Measurements from ENCODE around the gene SBF2.

DNA sequence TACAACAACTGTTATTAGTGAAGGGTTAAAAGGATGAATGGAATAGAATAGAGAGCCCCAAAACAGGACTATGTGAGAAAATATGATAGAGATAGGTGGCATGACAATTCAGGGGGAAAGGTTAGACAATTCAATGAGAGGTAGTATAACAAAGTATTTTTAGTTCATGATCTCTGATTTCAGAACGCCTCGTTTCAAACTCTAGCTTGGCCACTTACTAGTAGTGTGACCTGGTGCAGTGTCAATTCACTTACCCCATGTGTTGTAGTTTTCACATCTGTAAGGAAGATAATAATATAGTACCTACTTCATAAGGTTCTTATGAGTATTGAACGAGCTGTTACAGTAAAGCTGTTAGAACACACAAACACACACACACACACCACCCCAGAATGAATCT is 322.1 kb downstream of the SBF2 start:
- TF ChIP-seq, protein P1, sequence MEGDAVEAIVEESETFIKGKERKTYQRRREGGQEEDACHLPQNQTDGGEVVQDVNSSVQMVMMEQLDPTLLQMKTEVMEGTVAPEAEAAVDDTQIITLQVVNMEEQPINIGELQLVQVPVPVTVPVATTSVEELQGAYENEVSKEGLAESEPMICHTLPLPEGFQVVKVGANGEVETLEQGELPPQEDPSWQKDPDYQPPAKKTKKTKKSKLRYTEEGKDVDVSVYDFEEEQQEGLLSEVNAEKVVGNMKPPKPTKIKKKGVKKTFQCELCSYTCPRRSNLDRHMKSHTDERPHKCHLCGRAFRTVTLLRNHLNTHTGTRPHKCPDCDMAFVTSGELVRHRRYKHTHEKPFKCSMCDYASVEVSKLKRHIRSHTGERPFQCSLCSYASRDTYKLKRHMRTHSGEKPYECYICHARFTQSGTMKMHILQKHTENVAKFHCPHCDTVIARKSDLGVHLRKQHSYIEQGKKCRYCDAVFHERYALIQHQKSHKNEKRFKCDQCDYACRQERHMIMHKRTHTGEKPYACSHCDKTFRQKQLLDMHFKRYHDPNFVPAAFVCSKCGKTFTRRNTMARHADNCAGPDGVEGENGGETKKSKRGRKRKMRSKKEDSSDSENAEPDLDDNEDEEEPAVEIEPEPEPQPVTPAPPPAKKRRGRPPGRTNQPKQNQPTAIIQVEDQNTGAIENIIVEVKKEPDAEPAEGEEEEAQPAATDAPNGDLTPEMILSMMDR (conservative IDR thresholded peaks at IDR 0.05): no peak
- TF ChIP-seq ZFX (IDR thresholded peaks at IDR 0.05): no peak

Measured in C4-2B (cell line).